ENCODE data around the gene VPS16. TPM values are rescaled to one million over a fixed set of nuclear protein-coding genes. Genes with fewer than 3 reads are reported as not detected.

VPS16 gene
- 10 to 100 TPM; 49.8 to 52.4 TPM for total RNA-seq

DNA sequence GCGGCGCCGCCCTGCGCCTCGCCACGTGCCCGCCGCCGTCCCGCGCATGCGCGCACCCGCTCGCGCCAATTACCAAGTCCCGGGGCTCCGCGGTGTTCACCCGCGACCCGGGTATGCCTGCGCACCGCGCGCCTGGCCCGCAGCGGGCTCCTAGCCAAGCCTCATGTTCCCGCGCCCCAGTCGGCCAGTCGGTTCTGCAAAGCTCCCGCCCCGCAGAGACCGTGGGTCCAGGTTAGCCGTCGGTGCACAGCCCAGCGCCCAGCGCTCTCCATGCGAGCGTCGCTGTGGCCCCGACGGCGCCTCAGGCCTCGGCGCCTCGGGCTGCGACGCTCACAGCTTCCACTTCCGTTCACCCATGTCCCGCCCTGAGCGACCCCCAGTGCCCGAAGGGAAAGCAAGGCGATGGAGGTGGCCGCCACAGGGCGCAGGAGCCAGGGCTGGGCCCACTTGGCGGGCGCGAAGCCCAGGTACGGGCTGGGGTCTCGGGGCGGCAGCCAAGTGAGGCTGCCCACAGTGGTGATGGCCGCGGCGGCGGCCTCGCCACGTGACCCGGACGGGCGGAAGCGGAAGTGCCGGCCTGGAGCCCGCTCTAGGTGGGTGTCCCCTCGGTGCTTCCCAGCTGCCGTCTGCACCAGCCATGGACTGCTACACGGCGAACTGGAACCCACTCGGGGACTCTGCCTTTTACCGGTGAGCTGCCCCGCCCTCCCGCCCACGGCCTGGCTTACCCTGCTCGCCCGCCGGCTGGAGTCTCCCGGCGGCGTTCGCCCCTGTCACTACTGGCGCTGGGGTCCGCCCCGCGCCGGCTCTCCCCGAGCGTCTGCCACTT is at the start of gene VPS16, which contains the start of gene PCED1A:
Gene VPS16 (plus strand): TSS at position 608 of the 829 bp plus-strand sequence. CDS start 30 bp downstream, at position 638.
Gene PCED1A (minus strand): TSS at position 518 of the 829 bp plus-strand sequence. CDS start 743 bp downstream, outside the sequence.

DNA sequence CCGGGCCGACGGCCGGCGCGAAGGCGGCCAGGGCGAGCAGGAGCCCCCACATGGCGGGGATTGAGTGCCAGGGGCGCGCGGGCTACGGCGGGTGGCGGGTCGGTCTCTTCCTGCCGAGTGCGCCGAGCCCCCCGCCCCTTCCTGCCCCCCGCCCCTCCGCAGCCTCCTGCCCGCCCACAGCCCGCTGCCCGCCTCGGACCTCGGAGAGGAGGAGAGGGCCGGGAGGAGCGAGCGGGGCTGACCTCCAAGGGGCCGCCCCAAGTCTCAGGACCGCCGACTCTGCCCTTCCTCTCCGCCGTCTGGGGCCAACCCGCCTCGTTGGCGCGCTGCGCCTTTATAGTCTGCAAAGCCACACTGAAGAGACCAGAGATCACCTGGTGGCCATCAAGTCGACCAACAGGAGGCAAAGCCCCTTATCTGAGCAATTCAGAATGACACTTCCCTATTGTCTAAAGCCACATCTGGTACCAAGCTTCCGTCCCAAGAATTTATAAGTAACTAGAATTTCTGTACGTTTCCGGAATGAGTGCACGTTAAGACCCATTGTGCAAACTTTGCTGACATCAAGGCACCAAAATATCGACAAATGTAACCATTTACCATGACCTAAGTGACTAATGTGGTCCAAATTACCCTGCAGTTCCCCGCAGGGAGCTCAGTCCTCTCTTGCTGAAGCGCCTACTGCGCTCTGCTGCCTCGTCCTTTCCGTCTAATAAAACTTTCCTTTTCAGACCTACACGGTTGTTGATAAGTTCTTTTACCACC is 39.8 kb upstream of the VPS16 start, which contains the start of gene CPXM1:
Gene CPXM1 (minus strand): TSS at position 107 of the 765 bp plus-strand sequence. CDS start 55 bp downstream, at position 52.

DNA sequence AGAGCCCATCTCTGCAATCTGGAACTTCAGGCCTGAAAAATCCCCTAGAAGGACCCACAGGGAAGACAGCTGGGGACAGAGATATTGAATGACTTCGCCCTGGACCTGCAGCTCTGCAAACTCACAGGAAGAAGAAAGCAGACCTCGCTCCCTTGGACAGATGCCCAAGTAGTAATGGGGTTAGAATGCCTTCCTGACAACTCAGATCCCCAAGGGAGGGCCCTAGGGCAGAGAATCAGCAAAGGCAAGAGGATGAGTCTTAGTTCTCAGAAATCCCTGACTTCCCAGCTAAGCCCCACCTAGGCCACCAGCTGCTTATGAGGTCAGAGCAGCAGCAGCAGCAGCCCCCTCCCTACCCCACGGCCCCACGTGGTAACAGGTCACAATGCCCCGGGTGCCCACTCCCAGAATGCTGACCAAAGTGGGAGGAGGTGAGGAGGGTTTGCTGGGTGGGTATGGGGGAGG is 25.9 kb upstream of the VPS16 start, which contains the start of gene C20orf141:
Gene C20orf141 (plus strand): TSS at position 401 of the 465 bp plus-strand sequence. CDS start 198 bp downstream, outside the sequence.

DNA sequence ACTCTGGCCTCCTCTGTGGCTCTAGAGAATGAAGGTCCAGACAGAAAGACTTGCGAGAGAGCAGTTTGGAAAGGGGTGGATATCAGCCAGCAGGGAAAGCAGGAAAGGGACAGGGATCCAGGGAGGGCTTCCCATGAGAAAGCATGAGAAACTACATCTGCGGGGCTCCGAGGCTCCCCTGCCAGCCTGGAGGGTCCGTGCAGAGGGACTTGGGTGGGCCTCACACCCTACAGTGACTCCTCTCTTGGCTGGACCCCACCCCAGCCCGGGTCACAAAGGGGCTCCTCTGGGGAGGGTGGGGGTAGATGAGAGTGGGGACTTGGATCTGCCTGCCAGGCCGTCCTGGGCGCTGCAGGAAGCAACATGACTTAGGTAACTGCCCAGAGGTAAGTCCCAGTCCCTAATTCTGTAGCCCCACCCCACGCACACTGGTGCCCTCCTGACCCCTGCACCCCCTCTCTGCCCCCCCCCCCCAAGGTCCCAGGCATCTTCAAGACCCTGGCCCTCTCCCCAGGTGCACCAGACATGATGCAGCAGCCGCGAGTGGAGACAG is 24.4 kb upstream of the VPS16 start, which contains the start of gene TMEM239:
Gene TMEM239 (plus strand): TSS at position 335 of the 553 bp plus-strand sequence. CDS start 191 bp downstream, at position 526.

DNA sequence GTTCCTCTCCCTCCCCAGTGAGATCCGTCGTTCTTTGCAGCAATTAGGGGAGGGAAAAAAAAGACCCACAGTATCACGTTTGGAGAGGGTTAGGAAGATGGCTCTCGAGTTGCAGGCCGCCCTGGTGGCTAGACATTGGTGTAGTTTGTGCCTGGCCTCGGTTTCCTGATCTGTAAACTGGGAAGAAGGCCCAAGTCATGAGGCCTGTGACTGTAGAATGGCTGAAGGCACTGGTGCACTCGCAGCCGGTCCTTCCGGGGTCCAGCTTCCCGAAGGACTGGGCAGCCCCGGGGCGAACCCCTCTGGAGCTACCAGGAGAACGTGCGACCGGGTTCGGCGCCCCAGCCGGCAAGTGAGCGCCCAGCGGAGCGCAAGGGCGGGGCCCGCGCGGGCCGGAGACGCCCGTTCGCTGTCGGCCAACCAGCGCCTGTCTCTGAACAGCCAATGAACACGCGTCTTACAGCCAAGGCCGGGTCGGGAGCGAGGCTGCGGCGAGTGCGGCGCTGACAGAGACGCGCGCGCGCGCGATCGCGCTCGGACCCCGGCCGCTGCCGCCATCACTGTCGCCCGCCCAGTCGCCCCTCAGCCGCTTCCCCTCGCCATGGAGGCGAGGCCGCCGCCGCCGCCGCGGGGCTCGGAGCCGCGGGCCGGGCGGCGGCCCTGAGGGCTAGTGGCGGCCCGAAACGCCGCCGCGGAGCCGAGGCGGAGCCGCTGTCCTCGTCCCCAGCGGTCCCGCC is 32.6 kb downstream of the VPS16 start, which contains the start of gene PTPRA:
Gene PTPRA (plus strand): TSS at position 472 of the 737 bp plus-strand sequence. CDS start 90,797 bp downstream, outside the sequence.

Other genes with a start within 250 kb of the VPS16 start
- 100 to 1,000 TPM; 292 to 302 TPM for gene NOP56, start 188.1 kb upstream of the VPS16 start, total RNA-seq
- 10 to 100 TPM; 87.3 to 92.1 TPM for gene IDH3B, start 176.5 kb upstream of the VPS16 start, total RNA-seq
- 1 to 10 TPM in 1 of 2 experiments, under 1 TPM in 1; 0.36 to 2.0 TPM for gene EBF4, start 148.0 kb upstream of the VPS16 start, total RNA-seq
- under 1 TPM; 0.10 to 0.12 TPM for gene CPXM1, start 40.1 kb upstream of the VPS16 start, total RNA-seq
- gene C20orf141, start 25.8 kb upstream of the VPS16 start, total RNA-seq: not detected
- not detected for gene TMEM239, start 24.4 kb upstream of the VPS16 start, total RNA-seq
- 10 to 100 TPM; 30.1 to 30.7 TPM for gene PCED1A, start 90 bp upstream of the VPS16 start, total RNA-seq
- gene PTPRA, start 32.7 kb downstream of the VPS16 start, total RNA-seq: 10 to 100 TPM; 56.6 to 60.8 TPM
- 1 to 10 TPM in 1 of 2 experiments, under 1 TPM in 1; 0.96 to 1.2 TPM for gene GNRH2, start 202.9 kb downstream of the VPS16 start, total RNA-seq
- gene MRPS26, start 205.3 kb downstream of the VPS16 start, total RNA-seq: 10 to 100 TPM; 29.7 to 32.0 TPM
- 1 to 10 TPM in 1 of 2 experiments, under 1 TPM in 1; 0.51 to 1.0 TPM for gene OXT, start 230.9 kb downstream of the VPS16 start, total RNA-seq
- not detected for gene AVP, start 244.0 kb downstream of the VPS16 start, total RNA-seq